Heart right ventricle (tissue), 16 donors: ENCODE results near the gene ATL3. TPM values are rescaled to one million over a fixed set of nuclear protein-coding genes. Genes with fewer than 3 reads are reported as not detected.
A peak's percentile ranks its signal among the peaks of the same experiment; 100 is the strongest.

Source experiments
- ATAC-seq, 8 donors: fragments of 200-7000 bp; cut with Tn5 transposase; one replicate each; pipeline ENCODE4 v1.9.1; 2020; ENCODE audit warnings: mild to moderate bottlenecking in 8 of 8, moderate library complexity in 8 of 8, moderate number of reproducible peaks in 1 of 8
- DNase-seq, 2 donors: peaks; one replicate each; pipeline ENCODE4 v3.0.0-alpha.2; 2020
- H3K27ac ChIP-seq, 10 donors: fragments of 200-600 bp; sonication (generic) in 2 of 10; one replicate each; pipeline versions ENCODE4 v1.5.0 to v1.8.0; 2020 to 2022; ENCODE audit warnings: mild to moderate bottlenecking in 3 of 10
- H3K27me3 ChIP-seq, 7 donors: fragments of 200-600 bp; one replicate each; pipeline ENCODE4 v1.8.0; 2021 to 2022; ENCODE audit warnings: mild to moderate bottlenecking in 2 of 7
- H3K36me3 ChIP-seq, 9 donors: fragments of 200-600 bp; sonication (generic) in 1 of 9; one replicate each; pipeline versions ENCODE4 v1.5.0 to v1.8.0; 2020 to 2022; ENCODE audit warnings: mild to moderate bottlenecking in 2 of 9
- H3K4me1 ChIP-seq, 9 donors: fragments of 200-600 bp; sonication (generic) in 1 of 9; one replicate each; pipeline versions ENCODE4 v1.5.0 to v1.8.0; 2020 to 2022; ENCODE audit warnings: mild to moderate bottlenecking in 4 of 9
- H3K4me3 ChIP-seq, 10 donors: fragments of 200-600 bp; sonication (generic) in 2 of 10; one replicate each; pipeline versions ENCODE4 v1.5.0 to v1.8.0; 2020 to 2022; ENCODE audit warnings: mild to moderate bottlenecking in 7 of 10, moderate library complexity in 2 of 10
- H3K9me3 ChIP-seq, 11 donors: fragments of 200-600 bp in 10 of 11; sonication (generic) in 2 of 11; one replicate each; pipeline versions ENCODE4 v1.5.0 to v1.8.0; 2013 to 2022; ENCODE audit warnings: mild to moderate bottlenecking in 2 of 11, control low read depth in 1 of 11, moderate library complexity in 1 of 11
- CTCF ChIP-seq, 9 donors: fragments of 200-600 bp; sonication (generic) in 2 of 9; IDR thresholded peaks; one replicate each; pipeline versions ENCODE4 v1.5.0 to v1.8.0; 2021 to 2022; ENCODE audit warnings: antibody characterized with exemption in 9 of 9, mild to moderate bottlenecking in 5 of 9, moderate library complexity in 1 of 9
- WGBS, 2 donors: extraction: QIAGEN DNeasy Blood & Tissue Kit; methylation state at CpG; one replicate each; pipeline ENCODE4 v1.1.7; 2013; ENCODE audit warnings: inconsistent platforms in 1 of 2; 5-methylcytosine and 5-hydroxymethylcytosine counted together
- intact Hi-C, 10 donors: fragments of 100-400 bp; cut with DNase I; formaldehyde crosslinking; loops; one replicate each; pipeline versions ENCODE4 v1.11.1 to v1.14.2; 2022
- polyA plus RNA-seq, 2 donors: library from polyadenylated mRNA; stranded (reverse); fragments of 200-250 nt; gene quantifications; one replicate each; pipeline ENCODE4 v1.2.3, GENCODE V29; 2013
- total RNA-seq, 10 donors: library from RNA; stranded (reverse); fragmentation: NEBNext Ultra II Directional in 3 of 10; extraction: Animal tissue kit (Norgen Biotek cat#: 25700) in 3 of 10; gene quantifications; one replicate each; pipeline versions ENCODE4 v1.2.1 to v1.2.4, GENCODE V29; 2021 to 2023
- donor health status: Arrhythmogenic right ventricular cardiomyopathy.
- donor health status: ischemic (EF 13 %, LVEDD 7.1; RV severe dilation, severe dysfunction).
- donor health status: healthy with polysubstance abuse.
- donor health status: DM: no; HTN: yes; CAD: no.
- donor health status: DM: no; HTN: no; CAD: no.
- donor health status: ischemic (EF 25% LVEDD 6.9; RV normal size, moderate dysfunction).
- donor health status: ischemic (EF 25% LVEDD 5.7; RV mildly dilated, moderate dysfunction).
- donor health status: healthy.
- donor health status: DM: yes; HTN: yes; CAD: no.
- donor health status: Ischemic cardiomyopathy.
- donor health status: ischemic (EF 35%, LVEDD 5.7; RV mildly dilated, moderate dysfunction).
- donor health status: nonischemic (EF 11% LVEDD 7.7; RV severe dilation, severe dysfunction).
- donor health status: DM: yes; HTN: yes; CAD: no.
- donor health status: PGD.
- donor health status: ischemic (EF 29% LVEDD 5.4; RV normal size, mild dysfunction).
- donor health status: nonischemic (EF 23%, LVEDD 6.1; RV moderate dilation, normal function).

ATL3 gene
- total and polyA plus RNA-seq, 12 donors, result 5.9 to 22.2 (median 12.3) TPM

- Histone ChIP-seq H3K36me3 (no peaks in the 10 kb centered on the region), H3K27ac (peak overlapping the region; percentile 80 to 96 (median 89)), H3K4me1 (peaks cover 11 to 53% (median 46%) of the 10 kb centered on the region in 9 donors), H3K27me3 (peaks cover 0 to 21% (median 0%) of the 10 kb centered on the region in 7 donors), H3K4me3 (peak overlapping the region; percentile 63 to 95 (median 79)), H3K9me3 (no peaks in the 10 kb centered on the region)
- ATAC-seq (peak; percentile 62 to 78 (median 73)), DNase-seq (peak; percentile 57 to 60)
- intact Hi-C loops, result loop anchor here in 3 of 10 donors (1.0 to 10.0 kb wide), 4 partner anchors 36 to 79 kb away; partner anchors contain the start of gene PLAAT4 (in 1 of the 3)
- WGBS, 2 donors, result 1% methylated on average over 45 of the region's 45 CpGs
- no peak for TF ChIP-seq CTCF (IDR thresholded peaks at IDR 0.05)
Observed at GRCh38 chr11:63613517-63614135, 57.5 kb downstream of the ATL3 start.

- Histone ChIP-seq H3K4me3 (peak overlapping the region in 2 of 10 donors; percentile 69 to 79), H3K9me3 (no peaks in the 10 kb centered on the region), H3K4me1 (peaks cover 11 to 58% (median 46%) of the 10 kb centered on the region in 9 donors), H3K27ac (peak overlapping the region in 6 of 10 donors; percentile 79 to 95 (median 89)), H3K36me3 (no peaks in the 10 kb centered on the region), H3K27me3 (peaks cover 0 to 21% (median 0%) of the 10 kb centered on the region in 7 donors)
- no peak for TF ChIP-seq CTCF (IDR thresholded peaks at IDR 0.05)
- no peak for DNase-seq
- intact Hi-C loops, result loop anchor here in 2 of 10 donors (5.0 to 10.0 kb wide), 3 partner anchors 35 to 77 kb away; partner anchors contain the start of gene PLAAT4 (in 1 of the 2)
- no peak for ATAC-seq
Observed at GRCh38 chr11:63612181-63612580, 59.0 kb downstream of the ATL3 start.

GRCh38 chr11:63611395-63611747 is 59.8 kb downstream of the ATL3 start:
- H3K36me3 ChIP-seq, result no peaks in the 10 kb centered on the region
- 57 to 78% methylated on average over 1 of the region's 1 CpG for WGBS, 2 donors
- H3K4me3 ChIP-seq, result peak overlapping the region in 3 of 10 donors; percentile 11 to 21 (median 18)
- no peak for ATAC-seq
- peak overlapping the region in 9 of 10 donors; percentile 66 to 95 (median 79) for H3K27ac ChIP-seq
- TF ChIP-seq CTCF (IDR thresholded peaks at IDR 0.05), result no peak
- peaks cover 0 to 21% (median 0%) of the 10 kb centered on the region in 7 donors for H3K27me3 ChIP-seq
- DNase-seq, result no peak
- intact Hi-C loops, result loop anchor here in 2 of 10 donors (5.0 to 10.0 kb wide), 3 partner anchors 34 to 77 kb away; partner anchors contain the start of gene PLAAT4 (in 1 of the 2)
- H3K9me3 ChIP-seq, result no peaks in the 10 kb centered on the region
- H3K4me1 ChIP-seq, result peaks cover 11 to 58% (median 46%) of the 10 kb centered on the region in 9 donors

- H3K9me3 ChIP-seq, result no peaks in the 10 kb centered on the region
- peak overlapping the region in 9 of 10 donors; percentile 66 to 95 (median 79) for H3K27ac ChIP-seq
- H3K36me3 ChIP-seq, result peaks cover 0 to 2% (median 0%) of the 10 kb centered on the region in 9 donors
- peak in 3 of 8 donors; percentile 2 to 38 (median 12) for ATAC-seq
- peaks cover 11 to 58% (median 46%) of the 10 kb centered on the region in 9 donors for H3K4me1 ChIP-seq
- intact Hi-C loops, result loop anchor here in 2 of 10 donors (5.0 to 10.0 kb wide), 3 partner anchors 33 to 76 kb away; partner anchors contain the start of gene PLAAT4 (in 1 of the 2)
- peaks cover 0 to 21% (median 0%) of the 10 kb centered on the region in 7 donors for H3K27me3 ChIP-seq
- no peak for TF ChIP-seq CTCF (IDR thresholded peaks at IDR 0.05)
- 47 to 62% methylated on average over 14 of the region's 14 CpGs for WGBS, 2 donors
- H3K4me3 ChIP-seq, result peak overlapping the region in 6 of 10 donors; percentile 9 to 21 (median 12)
- DNase-seq, result peak in 1 of 2 donors; percentile 23
Observed at GRCh38 chr11:63610604-63611394, 60.4 kb downstream of the ATL3 start.
